Amniotic stem cell (primary cell): ENCODE measurements around the gene GID8.

Experiments used
- DNase-seq: peaks from one replicate; lab custom pipeline; 2025; lab: John Stamatoyannopoulos, UW

GID8 gene

DNA sequence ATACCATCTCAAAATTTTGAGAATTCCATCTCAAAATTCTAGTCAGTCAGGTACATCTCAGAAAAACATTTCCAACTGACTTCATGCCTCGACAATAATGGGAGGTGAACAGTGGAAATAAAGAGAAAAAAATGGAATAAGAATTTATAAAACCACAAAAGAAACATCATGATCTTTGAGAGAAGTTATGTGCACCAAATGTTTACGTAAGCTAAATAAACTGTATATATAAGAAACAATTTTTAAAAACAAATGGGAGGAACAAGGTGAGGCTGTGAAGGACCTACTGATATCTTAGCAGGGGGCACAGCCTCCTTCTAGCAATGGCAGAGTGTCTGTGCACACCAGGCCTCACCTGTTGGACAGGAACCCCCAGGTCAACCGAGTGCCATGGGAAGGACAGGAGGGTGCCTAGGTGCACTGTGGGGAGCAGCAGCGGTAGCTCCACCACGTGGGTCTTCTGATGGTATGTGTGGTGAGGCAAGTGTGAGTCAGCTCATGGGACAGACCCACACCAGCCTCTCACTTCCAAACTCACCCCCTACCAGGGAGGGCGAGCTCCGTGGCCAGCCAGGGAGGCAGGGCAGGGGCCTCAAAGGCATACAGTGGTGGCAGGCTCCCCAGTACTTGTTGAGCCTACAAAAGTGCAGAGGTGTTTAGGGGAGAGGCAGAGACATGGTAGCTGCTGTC, 34.9 kb upstream of the GID8 start:
- DNase-seq: no peak

- DNase-seq: no peak
Measured at GRCh38 chr20:62905536-62906117, 32.3 kb upstream of the GID8 start.

DNA sequence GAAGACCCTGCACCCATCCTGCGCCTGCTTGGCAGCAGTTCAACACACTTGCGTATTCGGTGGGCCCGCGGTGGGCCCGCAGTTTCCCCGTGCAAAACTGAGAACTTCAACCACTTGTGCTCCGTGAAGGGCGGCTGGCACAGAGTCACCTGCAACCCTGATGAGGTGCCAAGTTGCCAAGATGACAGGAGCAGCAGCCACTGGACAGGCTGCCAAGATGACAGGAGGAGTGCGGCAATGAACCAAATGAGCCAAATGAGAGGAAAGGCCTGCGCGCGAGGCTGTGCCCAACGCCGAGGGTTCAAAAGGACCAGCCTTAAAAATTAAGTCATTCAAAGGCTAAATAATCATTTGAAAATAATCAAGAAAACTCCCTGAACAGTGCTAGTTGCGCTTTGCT, 31.7 kb upstream of the GID8 start:
- DNase-seq: no peak

- no peak for DNase-seq
Measured at GRCh38 chr20:62906647-62907375, 31.1 kb upstream of the GID8 start.

GRCh38 chr20:62907384-62908317, 30.3 kb upstream of the GID8 start:
- DNase-seq: no peak

DNA sequence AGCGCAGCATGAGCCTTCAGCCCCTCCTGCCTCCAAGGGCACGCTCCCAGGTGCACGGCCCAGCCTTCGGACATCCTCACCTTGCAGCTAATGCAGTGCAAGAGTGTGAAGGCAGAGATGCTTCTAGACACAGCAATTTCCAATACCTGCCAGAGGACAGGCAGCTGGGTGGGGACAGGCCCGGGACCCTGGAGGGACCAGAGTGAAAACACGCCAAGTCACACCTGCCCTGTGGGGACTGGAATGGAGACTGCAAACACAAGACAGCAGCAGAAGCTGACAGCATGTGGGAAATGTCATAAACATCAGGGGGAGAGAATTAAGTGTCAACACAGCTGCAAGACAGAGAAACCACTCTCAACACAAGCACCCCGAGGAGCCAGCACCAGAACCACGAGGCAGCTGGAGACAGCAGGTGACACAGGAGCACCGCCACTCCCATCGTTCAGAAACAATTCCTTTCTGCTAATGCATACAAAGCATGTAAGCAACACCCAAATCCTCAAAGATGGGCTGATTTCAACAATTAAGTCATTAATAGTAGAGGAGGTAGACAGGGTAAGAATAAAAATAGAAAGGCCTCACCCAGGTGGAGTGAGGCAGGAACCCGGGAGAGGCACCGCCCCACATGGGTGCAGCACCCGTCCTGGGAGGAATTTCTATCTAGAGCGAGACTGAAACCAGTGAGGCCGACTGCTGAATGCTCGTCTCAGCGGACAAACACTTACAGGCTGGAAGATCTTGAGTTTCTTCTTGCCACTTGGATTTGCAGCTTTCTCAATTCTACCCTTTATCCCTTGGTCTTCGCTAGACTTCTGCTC, 28.8 kb upstream of the GID8 start:
- DNase-seq: no peak

GRCh38 chr20:62910217-62910766, 27.7 kb upstream of the GID8 start:
- no peak for DNase-seq

- no peak for DNase-seq
Measured at GRCh38 chr20:62910777-62911497, 27.0 kb upstream of the GID8 start.

- DNase-seq: no peak
Measured at GRCh38 chr20:62911701-62912280, 26.2 kb upstream of the GID8 start.

GRCh38 chr20:62913043-62913630, 24.8 kb upstream of the GID8 start:
- DNase-seq: no peak

- DNase-seq: no peak
Measured at GRCh38 chr20:62914436-62914835, 23.5 kb upstream of the GID8 start.

DNA sequence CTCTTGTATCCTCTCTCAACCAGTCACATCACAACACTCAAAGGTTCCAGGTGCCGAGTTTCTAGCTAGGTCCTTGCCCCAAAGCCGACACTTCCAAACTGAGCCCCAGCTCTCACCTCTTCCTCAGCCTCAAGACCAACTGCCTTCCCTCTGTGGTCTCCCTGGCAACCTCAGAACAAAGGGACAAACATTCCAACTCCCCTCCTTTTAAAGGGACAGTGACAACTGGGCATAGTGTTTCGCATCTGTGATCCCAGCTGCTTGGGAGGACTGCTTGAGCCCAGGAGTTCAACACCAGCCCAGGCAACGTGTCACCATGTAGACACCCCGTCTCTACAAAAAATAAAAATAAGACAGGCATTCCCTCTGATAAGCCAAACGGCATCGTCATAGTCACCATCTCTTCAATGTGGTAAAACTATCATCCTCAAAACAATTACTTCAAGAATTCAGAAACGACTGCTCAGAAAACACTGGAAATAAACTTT, 22.9 kb upstream of the GID8 start:
- DNase-seq: no peak

GRCh38 chr20:62916703-62917476, 21.1 kb upstream of the GID8 start:
- DNase-seq: no peak

DNA sequence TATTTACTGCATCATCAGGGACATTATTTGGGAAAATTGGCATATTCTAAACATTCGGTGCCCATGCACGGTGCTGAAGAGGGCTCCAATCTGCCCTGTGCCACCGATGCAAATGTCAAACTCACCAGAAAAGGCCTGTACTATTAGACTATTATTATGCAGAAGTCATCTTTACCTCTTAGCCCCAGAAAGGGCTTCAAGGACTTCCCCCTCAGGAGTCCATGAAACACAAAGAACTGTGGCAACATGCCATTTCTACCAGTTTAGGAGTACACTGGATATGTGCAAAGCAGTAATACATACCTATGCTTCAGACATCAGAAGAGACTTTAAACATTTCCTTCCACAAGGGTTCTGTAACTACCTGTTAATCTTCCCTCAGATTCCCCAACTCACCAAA, 20.2 kb upstream of the GID8 start:
- DNase-seq: no peak

DNA sequence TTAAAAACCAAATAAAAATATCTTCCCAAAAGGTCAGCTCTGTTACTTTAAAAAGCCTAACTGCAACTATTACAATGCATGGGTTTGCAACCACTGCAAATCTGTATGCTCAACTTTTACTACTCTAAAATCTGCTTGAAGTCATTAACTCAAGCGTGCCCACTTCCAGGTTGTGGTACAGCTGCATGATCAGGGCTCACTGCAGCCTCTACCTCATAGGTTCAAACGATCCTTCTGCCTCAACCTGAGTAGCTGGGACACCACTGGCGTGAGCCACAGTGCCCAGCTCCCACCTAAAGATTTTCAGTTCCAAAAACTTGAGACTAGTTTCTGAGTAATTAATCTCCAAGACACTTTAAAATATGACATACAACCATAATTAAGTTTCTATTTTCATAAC, 19.8 kb upstream of the GID8 start:
- no peak for DNase-seq

GRCh38 chr20:62918831-62919230, 19.1 kb upstream of the GID8 start:
- DNase-seq: no peak

DNA sequence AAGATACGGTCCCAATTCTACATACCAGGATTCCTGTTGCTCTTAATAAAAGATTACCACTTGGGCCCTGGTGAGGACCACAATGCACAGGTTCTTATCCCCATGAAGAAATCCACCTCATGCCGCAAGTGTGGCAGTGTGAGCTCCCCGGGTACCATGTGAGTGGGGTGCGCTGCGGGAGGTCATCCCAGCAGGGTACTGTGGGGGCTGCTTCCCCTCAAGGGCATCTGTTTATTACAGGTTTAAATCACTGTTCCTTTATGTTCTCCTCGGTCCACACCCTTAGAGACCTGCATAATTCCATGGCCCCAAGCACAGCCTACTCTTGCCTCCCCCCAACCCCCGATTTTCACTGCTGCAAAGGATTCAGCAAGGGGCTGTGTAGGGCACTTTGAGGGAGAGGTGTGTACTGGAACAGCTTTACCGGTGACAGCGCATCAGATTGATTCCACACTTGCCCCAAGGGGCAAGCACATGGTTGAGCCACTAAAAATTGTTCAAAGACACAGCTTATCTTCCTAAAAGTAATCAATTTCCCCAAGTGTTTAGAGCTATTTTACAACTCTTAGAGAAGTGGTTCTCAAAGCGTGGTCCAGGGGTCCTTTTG, 17.8 kb upstream of the GID8 start:
- DNase-seq: no peak

DNA sequence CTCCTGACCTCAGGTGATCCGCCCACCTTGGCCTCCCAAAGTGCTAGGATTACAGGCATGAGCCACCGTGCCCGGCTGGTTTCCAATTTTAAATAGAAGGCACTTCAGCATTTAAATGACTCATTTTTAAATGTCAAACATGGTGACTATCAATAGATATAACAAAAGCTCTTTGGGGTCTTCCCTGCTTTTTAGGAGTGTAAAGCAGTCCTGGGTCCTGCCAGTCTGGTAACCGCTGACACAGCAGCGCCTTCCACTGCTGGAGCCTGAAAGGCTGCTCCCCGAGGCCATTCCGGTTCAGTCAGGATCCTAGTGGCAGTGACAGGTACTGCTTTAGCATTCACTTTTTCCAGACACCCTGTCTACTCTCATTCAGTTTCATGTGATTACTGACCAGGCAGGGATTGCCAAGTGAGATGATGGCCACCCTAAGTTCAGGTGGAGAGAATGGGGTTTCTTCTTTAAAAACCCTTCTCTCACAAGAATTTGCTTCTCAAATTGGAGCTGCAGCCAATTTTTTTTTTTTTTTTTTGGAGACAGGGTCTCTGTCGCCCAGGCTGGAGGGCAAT, 16.7 kb upstream of the GID8 start:
- no peak for DNase-seq
